Stimulated activated CD8-positive, alpha-beta memory T cell treated with anti-CD3 and anti-CD28 coated beads, Interleukin-15, amount 100 ng/mL, for 48 hours (primary cell): Measurements from ENCODE around the gene HEMGN.
"Not testable (repeated sequence)": the region's sequence is repeated elsewhere in the genome, so short reads cannot be mapped to it uniquely, and the experiment has no call there.

Experiments
- DNase-seq, 2 donors: peaks; one replicate each; pipeline ENCODE4 v3.0.0-alpha.2; 2020; ENCODE audit warnings: low read depth in 2 of 2

The HEMGN gene

GRCh38 chr9:97963232-97963631, 25.3 kb upstream of the HEMGN start:
- DNase-seq = no peak

- no peak for DNase-seq
These were observed 24.6 kb upstream of the HEMGN start for GRCh38 chr9:97962575-97962974.

- no peak for DNase-seq
These were observed 24.2 kb upstream of the HEMGN start for GRCh38 chr9:97962136-97962535.

GRCh38 chr9:97961361-97961760, 23.4 kb upstream of the HEMGN start:
- DNase-seq = no peak

- DNase-seq = not testable (repeated sequence)
These were observed 22.8 kb upstream of the HEMGN start for GRCh38 chr9:97960678-97961328.

GRCh38 chr9:97959585-97959984, 21.6 kb upstream of the HEMGN start:
- DNase-seq = no peak

- DNase-seq = no peak
These were observed 21.0 kb upstream of the HEMGN start for GRCh38 chr9:97958812-97959511.

- DNase-seq = no peak
These were observed 18.4 kb upstream of the HEMGN start for GRCh38 chr9:97956331-97956730.

- DNase-seq = peak; percentile 19 to 24
These were observed 16.6 kb upstream of the HEMGN start for GRCh38 chr9:97954550-97954989.

- not testable (repeated sequence) for DNase-seq
These were observed 12.9 kb upstream of the HEMGN start for GRCh38 chr9:97950873-97951272.

- not testable (repeated sequence) for DNase-seq
These were observed 9.1 kb upstream of the HEMGN start for GRCh38 chr9:97947094-97947493.

- DNase-seq = not testable (repeated sequence)
These were observed 7.5 kb upstream of the HEMGN start for GRCh38 chr9:97945470-97945869.

GRCh38 chr9:97944612-97945011, 6.6 kb upstream of the HEMGN start:
- DNase-seq = no peak

GRCh38 chr9:97943308-97943855, 5.4 kb upstream of the HEMGN start:
- no peak for DNase-seq

- no peak for DNase-seq
These were observed 3.4 kb upstream of the HEMGN start for GRCh38 chr9:97941323-97941722.

- no peak for DNase-seq
These were observed 2.8 kb upstream of the HEMGN start for GRCh38 chr9:97940741-97941140.

GRCh38 chr9:97940233-97940632, 2.3 kb upstream of the HEMGN start:
- DNase-seq = no peak

- no peak for DNase-seq
These were observed 974 bp downstream of the HEMGN start for GRCh38 chr9:97936998-97937397.

- no peak for DNase-seq
These were observed 2.7 kb downstream of the HEMGN start for GRCh38 chr9:97935276-97935675.

- DNase-seq = no peak
These were observed 3.5 kb downstream of the HEMGN start for GRCh38 chr9:97934321-97935115.

GRCh38 chr9:97933297-97933998, 4.5 kb downstream of the HEMGN start:
- DNase-seq = no peak

GRCh38 chr9:97930972-97931371, 7.0 kb downstream of the HEMGN start:
- no peak for DNase-seq
